K562 (cell line): ENCODE measurements around the gene MICU1. TPM values are rescaled to one million over a fixed set of nuclear protein-coding genes. Genes with fewer than 3 reads are reported as not detected.

Source experiments
- FOSL1 ChIP-seq: fragments of 200-800 bp; sonication (Bioruptor generic); conservative IDR thresholded peaks from 2 replicates; pipeline ENCODE4 v1.6.1; 2016; ENCODE audit warnings: missing genetic modification characterization, missing compliant biosample characterization
- FOXP1 ChIP-seq: sonication (generic); formaldehyde crosslinking; IDR thresholded peaks from 2 replicates; pipeline ENCODE4 v1.8.0; 2022; ENCODE audit warnings: mild to moderate bottlenecking, missing genetic modification reagents
- LEF1 ChIP-seq: fragments of 450-650 bp; IDR thresholded peaks from 2 replicates; pipeline ENCODE4 v1.6.1; 2016; ENCODE audit warnings: mild to moderate bottlenecking
- MEIS2 ChIP-seq: fragments of 450-650 bp; IDR thresholded peaks from 2 replicates; pipeline ENCODE4 v1.6.1; 2014; ENCODE audit warnings: mild to moderate bottlenecking; ENCODE audit not compliant: partially characterized antibody
- SMAD4 ChIP-seq: fragments of 250-450 bp; sonication (Bioruptor Pico); conservative IDR thresholded peaks from 2 replicates; pipeline ENCODE4 v1.8.0; 2021; ENCODE audit warnings: inconsistent platforms, mild to moderate bottlenecking, moderate library complexity
- YBX1 ChIP-seq: fragments of 450-650 bp; IDR thresholded peaks from 2 replicates; pipeline ENCODE4 v1.7.1; 2016; ENCODE audit warnings: mild to moderate bottlenecking
- ZNF197 ChIP-seq: fragments of 200-800 bp; sonication (Bioruptor generic); IDR thresholded peaks from 2 replicates; pipeline ENCODE4 v1.6.1; 2016; ENCODE audit warnings: low read depth, missing genetic modification characterization, missing compliant biosample characterization
- ZNF584 ChIP-seq: fragments of 200-800 bp; sonication (Bioruptor generic); IDR thresholded peaks from 2 replicates; pipeline ENCODE4 v1.6.1; 2016; ENCODE audit warnings: low read depth, mild to moderate bottlenecking, missing genetic modification characterization, missing compliant biosample characterization
- ZNF780A ChIP-seq: fragments of 250-450 bp; sonication (Bioruptor Pico); IDR thresholded peaks from 2 replicates; pipeline ENCODE4 v1.5.0; 2021; ENCODE audit warnings: mild to moderate bottlenecking
- ZNF830 ChIP-seq: fragments of 250-450 bp; sonication (Bioruptor Pico); IDR thresholded peaks from 2 replicates; pipeline ENCODE4 v1.5.0; 2021; ENCODE audit warnings: mild to moderate bottlenecking
- polyA plus RNA-seq, 8 experiments: library from polyadenylated mRNA; depleted of rRNA in 4 of 8; stranded (reverse) in 5 of 8; unstranded in 3 of 8; fragments of >200 nt; fragmentation: Nextera tagmentation in 2 of 8; fragmentation: Illumina TruSeq in 1 of 8; extraction: Ambion mirVana in 2 of 8; extraction: Trizol in 1 of 8; gene quantifications; 2 replicates each; pipeline versions ENCODE4 v1.2.1 to v1.2.3, GENCODE V29; 2011 to 2014; ENCODE audit warnings: inconsistent platforms in 1 of 8, missing spikeins in 1 of 8
- total RNA-seq, 7 experiments: library from RNA; depleted of rRNA in 6 of 7; stranded (reverse); fragments of >200 nt in 6 of 7; fragmentation: Illumina TruSeq in 2 of 7; extraction: Trizol in 2 of 7; gene quantifications; 2 replicates each; pipeline versions ENCODE4 v1.2.1 to v1.2.3, GENCODE V29; 2011 to 2021; ENCODE audit warnings: low replicate concordance in 1 of 7
- TF ChIP-seq, protein P1 (sequence below), 2 experiments: fragments of 450-650 bp in 1 of 2; sonication (generic) in 1 of 2; formaldehyde crosslinking in 1 of 2; IDR thresholded peaks; 2 replicates each; pipeline versions ENCODE4 v1.7.1 to v1.9.0; 2016 to 2022; ENCODE audit warnings: inconsistent platforms in 1 of 2, mild to moderate bottlenecking in 1 of 2, missing genetic modification reagents in 1 of 2
- TF ChIP-seq, protein P2 (sequence below): fragments of 250-450 bp; sonication (Bioruptor Pico); IDR thresholded peaks from 2 replicates; pipeline ENCODE4 v1.8.0; 2022; ENCODE audit warnings: inconsistent platforms

MICU1 gene
- total and polyA plus RNA-seq, 9 of the 15 experiments (the other 6 are each of a cell fraction or from before 2014, with no cell fraction given) = 29.3 to 76.8 (median 48.4) TPM

DNA sequence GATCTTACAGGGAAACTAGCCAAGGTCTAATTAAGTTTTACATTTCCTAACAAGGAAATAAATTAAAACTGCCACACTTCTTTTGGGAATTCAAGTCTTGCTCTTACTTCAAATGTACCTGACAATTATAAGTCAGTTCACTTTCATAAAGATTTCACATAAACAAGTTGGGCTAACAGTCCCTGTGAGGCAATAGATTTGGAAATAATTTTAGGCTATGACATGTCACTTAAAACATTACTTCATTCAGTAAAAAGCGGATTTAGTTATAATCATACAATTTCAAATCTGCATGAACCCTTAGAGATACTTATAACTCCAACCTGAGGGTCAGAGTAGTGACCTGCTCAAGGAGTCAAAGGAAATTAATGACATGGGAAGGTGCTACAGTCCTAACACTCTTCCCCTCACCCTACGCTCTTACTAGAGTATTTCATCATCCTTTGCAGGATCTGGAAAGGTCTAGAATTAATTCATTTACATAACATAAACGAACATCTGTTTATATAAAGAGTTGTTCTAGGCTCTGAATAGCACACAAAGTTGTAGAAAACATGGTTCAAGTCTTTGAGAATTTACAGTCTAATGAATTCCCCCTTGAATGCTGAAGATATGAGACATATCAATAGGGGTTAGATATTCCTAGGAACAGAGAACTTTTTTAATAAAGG is 238.8 kb downstream of the MICU1 start (continued):
- TF ChIP-seq, protein P1, sequence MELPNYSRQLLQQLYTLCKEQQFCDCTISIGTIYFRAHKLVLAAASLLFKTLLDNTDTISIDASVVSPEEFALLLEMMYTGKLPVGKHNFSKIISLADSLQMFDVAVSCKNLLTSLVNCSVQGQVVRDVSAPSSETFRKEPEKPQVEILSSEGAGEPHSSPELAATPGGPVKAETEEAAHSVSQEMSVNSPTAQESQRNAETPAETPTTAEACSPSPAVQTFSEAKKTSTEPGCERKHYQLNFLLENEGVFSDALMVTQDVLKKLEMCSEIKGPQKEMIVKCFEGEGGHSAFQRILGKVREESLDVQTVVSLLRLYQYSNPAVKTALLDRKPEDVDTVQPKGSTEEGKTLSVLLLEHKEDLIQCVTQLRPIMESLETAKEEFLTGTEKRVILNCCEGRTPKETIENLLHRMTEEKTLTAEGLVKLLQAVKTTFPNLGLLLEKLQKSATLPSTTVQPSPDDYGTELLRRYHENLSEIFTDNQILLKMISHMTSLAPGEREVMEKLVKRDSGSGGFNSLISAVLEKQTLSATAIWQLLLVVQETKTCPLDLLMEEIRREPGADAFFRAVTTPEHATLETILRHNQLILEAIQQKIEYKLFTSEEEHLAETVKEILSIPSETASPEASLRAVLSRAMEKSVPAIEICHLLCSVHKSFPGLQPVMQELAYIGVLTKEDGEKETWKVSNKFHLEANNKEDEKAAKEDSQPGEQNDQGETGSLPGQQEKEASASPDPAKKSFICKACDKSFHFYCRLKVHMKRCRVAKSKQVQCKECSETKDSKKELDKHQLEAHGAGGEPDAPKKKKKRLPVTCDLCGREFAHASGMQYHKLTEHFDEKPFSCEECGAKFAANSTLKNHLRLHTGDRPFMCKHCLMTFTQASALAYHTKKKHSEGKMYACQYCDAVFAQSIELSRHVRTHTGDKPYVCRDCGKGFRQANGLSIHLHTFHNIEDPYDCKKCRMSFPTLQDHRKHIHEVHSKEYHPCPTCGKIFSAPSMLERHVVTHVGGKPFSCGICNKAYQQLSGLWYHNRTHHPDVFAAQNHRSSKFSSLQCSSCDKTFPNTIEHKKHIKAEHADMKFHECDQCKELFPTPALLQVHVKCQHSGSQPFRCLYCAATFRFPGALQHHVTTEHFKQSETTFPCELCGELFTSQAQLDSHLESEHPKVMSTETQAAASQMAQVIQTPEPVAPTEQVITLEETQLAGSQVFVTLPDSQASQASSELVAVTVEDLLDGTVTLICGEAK (IDR thresholded peaks at IDR 0.05) = peak; percentile 82
- TF ChIP-seq, protein P1 (CRISPR knock-in tag; IDR thresholded peaks at IDR 0.05) = no peak
- peak; percentile 20; the same call in 1 of the 2 replicates for TF ChIP-seq FOSL1 (tag)
- no peak for TF ChIP-seq YBX1
- TF ChIP-seq ZNF830 (CRISPR knock-in tag) = no peak
- peak; percentile 81 for TF ChIP-seq ZNF584 (CRISPR knock-in tag)
- TF ChIP-seq, protein P2, sequence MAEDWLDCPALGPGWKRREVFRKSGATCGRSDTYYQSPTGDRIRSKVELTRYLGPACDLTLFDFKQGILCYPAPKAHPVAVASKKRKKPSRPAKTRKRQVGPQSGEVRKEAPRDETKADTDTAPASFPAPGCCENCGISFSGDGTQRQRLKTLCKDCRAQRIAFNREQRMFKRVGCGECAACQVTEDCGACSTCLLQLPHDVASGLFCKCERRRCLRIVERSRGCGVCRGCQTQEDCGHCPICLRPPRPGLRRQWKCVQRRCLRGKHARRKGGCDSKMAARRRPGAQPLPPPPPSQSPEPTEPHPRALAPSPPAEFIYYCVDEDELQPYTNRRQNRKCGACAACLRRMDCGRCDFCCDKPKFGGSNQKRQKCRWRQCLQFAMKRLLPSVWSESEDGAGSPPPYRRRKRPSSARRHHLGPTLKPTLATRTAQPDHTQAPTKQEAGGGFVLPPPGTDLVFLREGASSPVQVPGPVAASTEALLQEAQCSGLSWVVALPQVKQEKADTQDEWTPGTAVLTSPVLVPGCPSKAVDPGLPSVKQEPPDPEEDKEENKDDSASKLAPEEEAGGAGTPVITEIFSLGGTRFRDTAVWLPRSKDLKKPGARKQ (CRISPR knock-in tag) = no peak
- TF ChIP-seq ZNF780A = no peak
- TF ChIP-seq FOXP1 (CRISPR knock-in tag) = no peak
- TF ChIP-seq SMAD4 (CRISPR knock-in tag) = peak; percentile 70; the same call in 1 of the 2 replicates
- TF ChIP-seq ZNF197 (CRISPR knock-in tag) = peak; percentile 66; the same call in 1 of the 2 replicates
- TF ChIP-seq MEIS2 = peak; percentile 77
- TF ChIP-seq LEF1 = peak; percentile 47; the same call in 1 of the 2 replicates
